GM18498 (cell line): ENCODE measurements around the gene PAN2.
"Not testable (repeated sequence)": the region's sequence is repeated elsewhere in the genome, so short reads cannot be mapped to it uniquely, and the experiment has no call there.

Experiments
- ATAC-seq: cut with Tn5 transposase; IDR thresholded peaks from one replicate; pipeline ENCODE4 v1.9.1; 2021; ENCODE audit warnings: mild to moderate bottlenecking, moderate library complexity; ENCODE audit not compliant: unreplicated experiment

Gene PAN2

DNA sequence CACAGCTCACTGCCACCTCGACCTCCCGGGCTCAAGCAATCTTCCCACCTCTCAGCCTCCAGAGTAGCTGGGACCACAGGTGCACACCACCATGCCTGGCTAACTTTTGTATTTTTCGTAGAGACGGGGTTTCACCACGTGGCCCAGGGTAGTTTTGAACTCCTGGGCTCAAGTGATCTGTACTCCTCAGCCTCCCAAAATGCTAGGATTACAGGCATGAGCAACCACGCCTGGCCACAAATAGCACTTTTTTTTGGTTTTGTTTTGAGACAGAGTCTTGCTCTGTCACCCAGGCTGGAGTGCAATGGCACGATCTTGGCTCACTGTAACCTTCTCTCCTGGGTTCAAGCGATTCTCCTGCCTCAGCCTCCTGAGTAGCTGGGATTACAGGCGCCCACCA lies 13.5 kb upstream of the PAN2 start:
- ATAC-seq: not testable (repeated sequence)

DNA sequence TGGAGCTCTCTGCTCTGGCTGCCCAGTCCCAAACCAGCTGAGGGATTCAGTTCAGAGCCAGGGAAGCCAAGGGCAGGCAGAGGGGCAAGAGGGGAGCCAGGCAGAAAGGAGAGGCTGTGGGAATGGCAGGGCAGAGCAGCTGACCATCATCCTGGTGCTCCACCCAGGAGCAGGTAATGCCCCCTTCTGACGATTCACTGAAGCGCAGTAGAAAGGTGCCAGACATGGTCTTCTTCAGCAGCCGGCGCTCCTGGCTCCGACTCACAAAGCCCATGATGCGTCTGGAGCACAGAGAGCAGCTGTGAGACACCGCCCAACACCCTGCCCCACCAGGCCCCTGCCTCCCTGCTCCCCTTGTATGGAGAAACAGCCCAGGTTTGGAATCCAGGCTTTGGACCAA lies 12.9 kb upstream of the PAN2 start:
- ATAC-seq: no peak

DNA sequence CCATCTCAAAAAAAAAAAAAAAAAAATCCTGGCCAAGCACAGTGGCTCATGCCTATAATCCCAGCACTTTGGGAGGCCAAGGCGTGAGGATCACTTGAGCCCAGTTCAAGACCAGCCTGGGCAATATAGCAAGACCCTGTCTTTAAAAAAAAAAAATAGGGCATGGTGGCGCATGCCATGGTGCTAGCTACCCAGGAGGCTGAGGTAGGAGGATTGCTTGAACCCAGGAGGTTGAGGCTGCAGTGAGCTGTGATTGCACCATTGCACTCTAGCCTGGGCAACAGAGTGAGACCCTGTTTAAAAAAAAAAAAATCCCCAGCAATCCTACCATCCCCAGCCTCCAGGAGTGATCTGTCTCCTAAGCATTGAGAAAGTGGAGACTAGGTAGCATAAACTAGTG lies 8.5 kb upstream of the PAN2 start:
- ATAC-seq: not testable (repeated sequence)

DNA sequence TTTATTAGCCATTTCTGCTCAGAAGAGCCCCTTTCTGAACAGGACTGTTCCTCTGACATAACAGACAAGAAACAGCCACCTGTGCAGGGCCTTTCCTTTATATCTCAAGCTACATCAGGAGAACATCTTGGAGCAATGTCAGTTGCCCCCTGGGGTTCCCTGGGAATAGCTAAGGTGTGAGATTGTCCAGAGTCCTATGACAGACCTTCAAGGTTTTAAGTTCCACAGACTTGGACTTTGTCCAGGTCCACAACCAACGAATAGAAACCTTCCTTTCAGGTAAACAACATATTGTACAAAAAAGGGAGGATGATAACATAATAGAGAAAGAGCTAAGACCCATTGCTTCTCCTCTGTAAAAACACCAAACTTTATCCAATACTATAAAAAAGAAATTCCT lies 7.8 kb upstream of the PAN2 start:
- ATAC-seq: no peak

DNA sequence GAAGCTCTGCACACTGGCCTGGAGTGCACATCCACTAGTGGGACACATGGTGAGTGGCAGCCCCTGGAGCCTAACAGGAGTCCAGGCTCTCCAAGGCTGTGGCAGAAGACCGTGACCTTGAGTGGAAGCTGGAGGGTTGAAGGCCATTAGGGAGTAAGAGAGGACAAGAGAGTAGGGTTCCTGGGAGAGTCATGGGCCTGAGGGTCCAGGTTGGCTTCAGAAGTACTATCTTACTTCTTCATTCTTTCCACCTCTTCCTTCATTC lies 5.3 kb upstream of the PAN2 start:
- ATAC-seq: no peak

DNA sequence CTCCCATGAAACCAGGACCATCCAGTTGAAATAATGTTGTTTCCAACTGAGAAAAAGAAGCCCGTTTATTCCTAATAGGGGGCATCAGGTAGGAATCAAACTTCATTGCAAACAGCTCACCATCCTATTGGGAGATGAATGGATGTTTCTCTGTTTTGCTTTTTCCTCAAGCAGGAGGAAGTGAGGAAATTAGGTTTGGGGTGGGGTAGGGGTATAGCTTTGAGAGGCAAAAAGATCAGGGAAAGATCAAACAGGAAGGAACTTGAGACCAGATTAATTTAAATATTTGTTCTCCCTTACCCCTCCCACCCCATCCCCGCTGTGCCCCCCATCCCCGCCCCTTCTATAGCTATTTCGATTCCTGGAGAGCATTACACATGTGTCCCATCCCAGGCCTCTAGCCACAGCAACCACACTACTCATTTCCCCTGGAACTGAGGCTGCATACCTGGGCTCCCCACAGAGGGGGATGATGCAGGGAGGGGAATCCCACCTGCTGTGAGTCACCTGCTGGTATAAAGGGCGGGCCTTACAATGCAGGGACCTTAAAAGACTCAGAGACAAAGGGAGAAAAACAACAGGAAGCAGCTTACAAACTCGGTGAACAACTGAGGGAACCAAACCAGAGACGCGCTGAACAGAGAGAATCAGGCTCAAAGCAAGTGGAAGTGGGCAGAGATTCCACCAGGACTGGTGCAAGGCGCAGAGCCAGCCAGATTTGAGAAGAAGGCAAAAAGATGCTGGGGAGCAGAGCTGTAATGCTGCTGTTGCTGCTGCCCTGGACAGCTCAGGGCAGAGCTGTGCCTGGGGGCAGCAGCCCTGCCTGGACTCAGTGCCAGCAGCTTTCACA lies 4.7 kb upstream of the PAN2 start, which contains the start of gene IL23A:
IL23A (plus strand) TSS at position 577 of the 850 bp plus-strand sequence; CDS start at position 738, 161 bp downstream.
- no peak for ATAC-seq

GRCh38 chr12:56337753-56338251 lies 4.0 kb upstream of the PAN2 start:
- ATAC-seq: no peak

DNA sequence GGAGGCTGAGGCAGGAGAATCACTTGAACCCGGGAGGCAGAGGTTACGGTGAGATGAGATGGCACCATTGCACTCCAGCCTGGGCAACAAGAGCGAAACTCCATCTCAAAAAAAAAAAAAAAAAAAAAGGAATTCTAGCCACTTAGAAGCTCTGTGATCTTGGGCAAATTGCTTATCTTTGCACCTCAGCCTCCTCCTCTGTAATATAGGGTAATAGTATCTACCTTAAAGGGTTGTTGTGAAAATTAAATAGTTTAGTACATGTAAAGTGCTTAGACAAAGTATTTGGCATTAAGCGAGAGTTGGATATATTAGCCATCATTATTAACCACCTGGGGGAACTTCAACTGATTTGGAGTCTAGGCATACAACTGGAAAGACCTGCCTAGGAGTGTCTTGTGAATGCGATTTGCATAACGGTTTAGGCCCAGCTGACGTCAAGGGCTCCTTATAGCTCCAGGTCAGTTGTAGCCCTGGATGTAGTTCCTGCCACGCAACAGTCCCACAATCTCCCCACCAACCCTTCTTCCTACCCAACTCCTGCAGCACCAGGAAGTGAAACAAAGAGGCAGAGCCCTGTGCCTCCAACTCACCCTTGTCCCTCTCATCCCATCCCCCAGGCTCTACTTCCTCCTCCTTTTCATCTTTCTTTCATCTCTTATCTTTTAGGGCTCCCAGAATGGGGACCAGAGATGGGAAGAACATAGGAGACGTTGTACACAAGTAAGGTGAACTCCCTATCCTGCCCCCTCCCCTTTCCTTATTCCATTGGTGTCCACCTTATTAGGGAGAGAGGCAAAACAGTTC lies 2.8 kb upstream of the PAN2 start:
- no peak for ATAC-seq

DNA sequence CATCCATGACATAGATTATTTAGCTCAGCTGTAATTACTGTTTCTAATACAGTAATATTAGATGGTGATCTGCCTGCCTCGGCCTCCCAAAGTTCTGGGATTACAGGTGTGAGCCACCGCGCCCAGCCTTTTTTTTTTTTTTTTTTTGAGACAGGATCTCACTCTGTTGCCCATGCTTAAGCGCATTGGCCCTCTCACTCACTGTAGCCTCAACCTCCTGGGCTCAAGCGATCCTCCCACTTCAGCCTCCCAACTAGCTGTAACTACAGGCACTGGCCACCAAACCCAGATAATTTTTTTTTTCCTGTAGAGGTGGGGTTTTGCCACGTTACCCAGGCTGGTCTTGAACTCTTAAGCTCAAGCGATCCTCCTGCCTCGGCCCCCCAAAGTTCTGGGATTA lies 1.7 kb upstream of the PAN2 start:
- not testable (repeated sequence) for ATAC-seq

DNA sequence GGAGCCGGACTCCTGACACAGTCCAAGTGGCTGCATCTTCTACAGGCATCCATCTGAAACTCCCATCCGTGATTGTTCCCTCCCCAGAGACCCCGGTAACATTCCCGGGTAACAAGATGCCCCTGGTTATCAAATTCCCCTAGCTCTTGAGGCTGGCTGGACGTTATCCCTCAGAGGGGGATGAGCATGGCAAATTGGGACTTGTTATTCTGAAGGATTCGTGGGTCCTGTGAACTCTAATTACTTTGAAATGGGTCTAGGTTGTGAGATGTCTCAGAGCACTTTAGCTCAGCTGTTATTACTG lies 642 bp upstream of the PAN2 start:
- no peak for ATAC-seq

- ATAC-seq: no peak
Observed at GRCh38 chr12:56333197-56333678, 562 bp downstream of the PAN2 start.

GRCh38 chr12:56332512-56333196 lies 1.1 kb downstream of the PAN2 start:
- ATAC-seq: no peak

DNA sequence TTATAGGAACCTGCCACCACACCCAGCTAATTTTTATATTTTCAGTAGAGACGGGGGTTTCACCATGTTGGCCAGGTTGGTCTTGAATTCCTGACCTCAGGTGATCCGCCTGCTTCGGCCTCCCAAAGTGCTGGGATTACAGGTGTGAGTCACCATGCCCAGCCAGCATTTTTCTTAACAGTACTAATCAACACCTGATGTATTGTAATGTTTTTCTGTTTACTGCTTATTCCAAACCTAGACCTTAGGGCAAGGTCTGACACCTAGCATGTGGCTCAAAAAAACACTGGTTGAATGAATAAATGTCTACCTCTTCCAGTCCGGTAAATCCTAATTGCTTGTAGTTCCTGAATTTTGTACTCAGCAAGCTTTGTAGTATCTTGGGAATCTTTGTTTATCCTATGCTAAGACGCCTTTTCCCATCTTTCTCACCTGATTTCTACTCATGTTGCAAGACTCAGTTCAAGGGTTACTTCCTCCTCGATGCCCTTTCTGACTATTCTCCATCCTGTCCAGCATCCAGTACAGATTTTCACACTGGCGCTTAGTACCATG lies 2.8 kb downstream of the PAN2 start:
- ATAC-seq: no peak

- no peak for ATAC-seq
Observed at GRCh38 chr12:56326533-56326932, 7.3 kb downstream of the PAN2 start.

DNA sequence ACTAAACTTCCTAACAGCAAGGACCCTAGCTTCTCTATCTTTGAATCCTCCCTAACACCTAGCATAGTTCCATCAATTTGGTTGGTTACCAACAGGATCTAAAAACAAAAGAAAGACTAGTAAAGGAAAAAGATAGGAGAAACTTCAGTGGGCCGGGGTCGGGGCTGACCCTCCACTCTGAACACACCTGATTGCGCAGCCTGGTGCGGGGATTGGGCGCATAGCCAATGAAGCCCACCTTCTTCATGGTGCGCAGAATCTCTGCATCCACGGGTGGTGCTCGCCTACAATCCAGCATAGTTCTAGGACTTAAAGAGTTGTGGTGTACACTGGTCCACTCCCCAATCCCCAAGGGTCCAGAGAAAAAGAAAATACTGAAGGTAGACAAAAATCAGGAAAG lies 7.7 kb downstream of the PAN2 start:
- ATAC-seq: no peak

- no peak for ATAC-seq
Observed at GRCh38 chr12:56324206-56324605, 9.6 kb downstream of the PAN2 start.

- ATAC-seq: not testable (repeated sequence)
Observed at GRCh38 chr12:56321610-56322009, 12.2 kb downstream of the PAN2 start.

GRCh38 chr12:56321027-56321426 lies 12.8 kb downstream of the PAN2 start:
- ATAC-seq: no peak

DNA sequence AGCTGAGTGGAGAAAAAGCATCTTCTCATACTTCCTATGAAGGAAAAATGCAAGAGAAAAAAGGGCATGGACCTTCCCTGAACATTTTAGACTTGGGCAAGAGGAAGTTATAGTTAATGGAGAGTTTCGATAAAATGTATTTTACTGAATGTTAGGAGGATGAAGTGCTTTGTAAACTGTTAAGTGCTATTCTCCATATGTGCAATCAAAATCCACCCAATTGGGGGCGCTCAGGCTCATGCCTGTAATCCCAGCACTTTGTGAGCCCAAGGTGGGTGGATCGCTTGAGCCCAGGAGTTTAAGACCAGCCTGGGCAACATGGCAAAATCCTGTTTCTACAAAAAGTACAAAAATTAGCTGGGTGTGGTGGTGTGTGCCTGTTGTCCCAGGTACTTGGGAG lies 16.1 kb downstream of the PAN2 start:
- ATAC-seq: no peak

GRCh38 chr12:56315622-56316473 lies 18.0 kb downstream of the PAN2 start, which contains the start of gene CNPY2:
Gene CNPY2, minus strand, starts transcription at chr12:56315988. Its CDS starts 771 bp downstream, at chr12:56315217.
- peak; percentile 90 for ATAC-seq
